GM19395 (cell line): Measurements from ENCODE around the gene BCL11A.

Source experiments
- ATAC-seq: cut with Tn5 transposase; IDR thresholded peaks from one replicate; pipeline ENCODE4 v1.9.1; 2021; ENCODE audit warnings: mild to moderate bottlenecking, moderate library complexity; ENCODE audit not compliant: unreplicated experiment

Gene BCL11A

DNA sequence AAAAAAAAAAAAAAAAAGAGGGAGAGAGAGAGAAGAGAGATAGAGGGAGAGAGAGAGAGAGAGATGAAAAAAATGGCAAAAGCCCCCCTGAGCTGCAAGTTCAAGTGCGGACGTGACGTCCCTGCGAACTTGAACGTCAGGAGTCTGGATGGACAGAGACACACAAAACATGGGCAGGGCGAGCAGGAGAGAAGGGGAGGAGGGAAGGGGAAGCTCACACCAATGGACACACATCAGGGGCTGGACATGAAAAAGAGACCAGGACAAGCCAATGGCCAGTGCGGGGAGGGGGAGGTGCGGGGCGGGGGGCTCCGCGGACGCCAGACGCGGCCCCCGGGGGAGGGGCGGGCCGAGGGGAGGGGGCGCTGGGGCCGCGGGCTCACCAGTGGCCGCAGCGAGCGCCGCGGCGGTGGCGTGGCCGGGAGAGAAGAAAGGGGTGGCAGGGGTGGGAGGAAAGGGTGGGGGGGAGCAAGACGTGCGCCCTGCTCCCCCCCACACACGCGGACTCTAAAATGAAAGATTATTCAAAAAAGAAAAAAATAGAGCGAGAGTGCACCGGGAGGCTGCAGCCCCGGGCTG is at the start of gene BCL11A:
BCL11A (minus strand) TSS at position 160 of the 579 bp plus-strand sequence. CDS start 384 bp downstream, outside the sequence.
- peak; percentile 0 for ATAC-seq

DNA sequence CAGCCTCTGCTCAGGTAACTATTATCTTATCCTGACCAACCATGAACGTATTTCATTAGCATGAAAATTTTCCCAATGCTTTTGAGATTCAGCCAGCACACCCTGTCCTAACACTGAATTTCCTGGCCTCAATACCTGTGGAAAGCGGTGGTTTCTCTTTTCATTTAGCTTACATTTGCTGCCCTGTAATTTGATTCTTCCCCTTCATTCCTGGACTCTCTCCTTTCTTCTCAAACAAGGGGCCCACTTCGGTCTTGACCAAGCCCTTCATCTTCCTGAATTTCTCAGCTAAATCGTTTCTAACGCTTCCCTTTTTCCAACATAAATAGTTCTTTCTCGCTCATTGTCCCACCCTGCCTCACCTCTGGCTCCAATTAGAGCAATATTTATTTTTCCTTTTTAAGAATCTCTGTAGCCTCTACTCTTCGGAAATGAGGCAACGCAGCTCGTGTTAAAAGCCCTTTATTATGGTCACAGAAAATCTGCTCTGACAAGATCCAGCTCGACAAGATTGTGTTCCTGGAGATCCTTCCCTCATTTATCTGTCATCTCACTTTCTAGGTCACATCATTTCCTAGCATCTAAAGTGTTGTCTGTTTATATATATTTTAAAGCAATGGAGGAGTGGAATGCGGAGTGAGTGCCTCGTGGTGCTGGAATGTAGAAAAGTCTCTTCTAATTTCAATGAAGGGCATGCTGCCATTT is 49.5 kb upstream of the BCL11A start:
- no peak for ATAC-seq

DNA sequence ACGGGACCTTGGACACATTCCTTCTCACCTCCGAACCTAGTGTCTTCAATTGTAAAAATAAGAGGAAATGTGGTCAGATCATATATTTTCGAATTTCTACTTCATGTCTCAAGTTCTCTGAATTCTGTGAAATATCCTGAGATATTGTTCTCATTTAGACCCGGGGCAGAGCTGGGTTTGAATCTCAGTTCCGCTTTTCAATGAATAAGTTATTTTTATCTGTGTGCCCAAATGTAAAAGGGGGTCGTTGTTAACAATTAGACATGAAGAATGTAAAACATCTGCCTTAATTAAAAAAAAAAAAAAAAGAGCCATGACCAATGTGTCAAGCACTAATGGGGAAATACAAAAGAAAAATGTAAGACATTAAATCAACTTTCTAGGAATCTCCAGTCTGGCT is 48.9 kb upstream of the BCL11A start:
- no peak for ATAC-seq

DNA sequence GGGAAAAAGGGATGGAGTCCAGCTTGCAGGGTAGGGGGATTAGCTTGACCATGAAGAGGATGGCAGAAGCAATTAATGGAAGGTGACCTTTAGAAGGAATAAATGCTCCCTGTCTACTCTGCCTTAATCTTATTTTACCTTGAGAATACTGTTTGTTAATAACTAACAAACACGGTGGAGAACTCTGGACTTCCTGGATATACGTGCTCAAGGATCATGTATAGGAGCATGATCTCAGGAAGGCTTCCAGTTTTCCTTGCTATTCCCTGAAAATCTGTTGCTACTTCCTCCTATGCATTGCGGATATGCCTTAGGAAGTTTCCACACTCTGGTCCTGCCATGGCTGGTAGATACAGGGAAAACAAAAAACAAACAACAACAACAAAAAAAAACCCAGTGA is 44.8 kb upstream of the BCL11A start:
- ATAC-seq, result no peak

DNA sequence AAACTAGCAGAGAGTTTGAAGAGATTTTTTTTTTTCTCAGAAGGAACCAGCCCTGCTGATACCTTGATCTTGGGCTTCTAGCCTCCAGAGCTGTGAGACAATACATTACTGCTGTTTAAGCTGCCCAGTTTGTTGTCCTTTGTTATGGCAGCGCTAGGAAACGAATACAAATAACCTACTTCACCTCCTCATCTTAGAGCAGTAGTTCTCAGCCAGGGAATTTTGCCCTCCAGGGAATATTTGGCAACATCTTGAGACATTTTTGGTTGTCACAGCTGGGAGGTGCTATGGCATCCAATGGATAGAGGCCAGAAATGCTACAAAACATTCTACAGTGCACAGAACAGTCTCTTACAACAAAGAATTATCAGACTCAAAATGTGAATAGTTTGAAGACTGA is 43.9 kb upstream of the BCL11A start:
- ATAC-seq, result no peak

DNA sequence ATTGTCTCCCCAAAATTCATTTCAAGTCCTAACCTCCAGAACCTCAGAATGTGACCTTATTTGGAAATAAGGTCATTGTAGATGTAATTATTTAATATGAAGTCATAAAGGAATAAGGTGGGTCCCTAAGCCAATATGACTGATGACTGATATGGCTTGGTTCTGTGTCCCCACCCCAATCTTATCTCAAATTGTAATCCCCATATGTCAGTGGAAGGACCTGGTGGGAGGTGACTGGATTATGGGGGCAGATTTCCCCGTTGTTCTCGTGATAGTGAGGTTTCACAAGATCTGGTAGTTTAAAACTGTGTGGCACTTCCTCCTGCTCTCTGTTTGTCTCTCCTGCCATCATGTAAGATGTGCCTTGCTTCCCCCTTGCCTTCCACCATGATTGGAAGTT is 43.0 kb upstream of the BCL11A start:
- no peak for ATAC-seq

DNA sequence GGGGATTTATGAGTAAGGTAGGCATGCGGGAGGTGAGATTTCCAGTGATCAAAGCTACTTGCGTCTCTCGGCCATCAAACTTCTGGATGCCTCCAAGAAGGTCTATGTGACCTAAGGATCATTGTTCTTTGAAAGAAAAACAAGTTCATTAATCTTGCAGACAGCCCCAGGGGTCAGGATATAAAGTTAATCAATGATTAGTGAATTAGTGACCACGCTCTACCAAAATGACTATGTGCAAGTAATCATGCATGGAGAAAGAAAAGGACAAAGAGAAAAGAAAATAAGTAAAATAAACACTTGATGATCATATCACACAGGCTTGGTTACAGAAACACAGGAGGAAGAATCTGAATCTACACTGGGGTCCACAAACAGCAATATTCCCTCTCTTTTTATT is 42.5 kb upstream of the BCL11A start:
- no peak for ATAC-seq

DNA sequence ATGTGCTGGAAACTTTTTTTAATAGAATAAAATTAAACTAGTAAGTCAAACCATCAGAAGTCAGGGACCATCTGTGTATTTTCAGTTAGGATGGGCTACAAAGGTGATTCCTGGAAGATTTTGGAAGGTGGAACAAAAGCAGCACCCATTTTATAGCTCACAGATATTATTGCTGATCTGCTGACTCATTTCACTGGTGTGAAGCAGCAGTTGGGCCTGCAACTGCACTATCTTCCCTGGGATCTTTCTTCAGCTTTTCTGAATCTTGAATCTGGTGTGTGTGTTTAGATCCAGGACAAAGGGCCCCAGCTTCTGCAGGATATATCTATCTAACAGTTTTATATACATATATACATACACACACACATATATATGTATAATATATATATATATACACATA is 35.6 kb upstream of the BCL11A start:
- ATAC-seq, result no peak

DNA sequence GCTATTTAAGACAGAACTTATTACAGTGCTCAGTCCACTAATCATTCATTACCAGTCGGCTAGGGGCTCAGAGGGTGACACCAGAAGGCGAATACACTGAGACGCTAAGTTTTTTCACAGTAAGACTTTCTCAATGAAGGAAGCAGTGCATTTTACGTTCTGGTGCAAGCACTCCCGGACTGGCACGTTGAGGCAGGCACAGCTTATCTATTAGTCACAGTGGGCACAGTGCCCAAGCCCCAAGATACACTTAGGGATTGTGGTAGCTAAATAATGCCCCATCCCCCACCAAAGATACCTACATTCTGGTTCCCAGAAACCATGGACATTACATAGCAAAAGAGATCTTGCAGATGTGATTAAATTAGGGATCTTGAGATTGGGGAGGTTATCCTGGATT is 32.6 kb upstream of the BCL11A start:
- no peak for ATAC-seq

DNA sequence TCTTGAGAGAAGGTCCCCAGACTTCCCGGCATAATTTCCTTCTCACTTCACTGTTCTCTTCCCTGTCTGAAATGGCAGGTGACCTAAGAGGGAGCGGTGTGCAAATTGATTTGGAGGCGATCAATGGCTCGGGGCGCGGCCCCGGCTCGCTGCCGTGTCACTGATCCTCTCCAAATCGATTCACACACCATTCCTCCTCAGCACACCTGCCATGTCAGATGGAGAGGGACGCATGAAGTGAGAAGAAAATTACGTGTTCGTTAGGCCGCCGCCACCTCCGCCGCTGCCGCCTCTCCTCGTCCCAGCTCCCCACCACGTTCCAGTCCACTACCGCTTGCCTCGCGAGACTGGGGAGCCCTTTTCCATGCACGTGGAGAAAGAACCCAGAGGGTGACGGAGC is 31.8 kb upstream of the BCL11A start:
- no peak for ATAC-seq

DNA sequence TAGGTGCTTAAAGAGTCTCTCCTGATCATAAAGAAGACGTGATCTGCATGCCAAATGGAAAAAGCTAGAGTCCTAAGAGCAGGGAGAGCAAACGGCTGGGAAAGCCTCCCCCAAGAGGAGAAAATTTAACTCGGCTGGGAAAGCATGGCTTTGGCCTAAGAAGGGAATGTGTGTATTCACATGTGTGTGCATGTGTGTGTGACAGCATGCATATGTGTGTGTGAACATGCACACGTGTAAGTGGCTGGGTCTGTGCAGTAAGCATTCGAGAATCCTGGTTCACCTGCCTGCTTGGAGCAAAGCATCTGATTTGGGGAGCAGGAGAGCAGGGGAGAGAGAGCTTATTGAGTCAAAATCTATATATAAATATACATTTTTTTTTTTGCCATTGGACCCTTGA is 30.1 kb upstream of the BCL11A start:
- ATAC-seq, result no peak

DNA sequence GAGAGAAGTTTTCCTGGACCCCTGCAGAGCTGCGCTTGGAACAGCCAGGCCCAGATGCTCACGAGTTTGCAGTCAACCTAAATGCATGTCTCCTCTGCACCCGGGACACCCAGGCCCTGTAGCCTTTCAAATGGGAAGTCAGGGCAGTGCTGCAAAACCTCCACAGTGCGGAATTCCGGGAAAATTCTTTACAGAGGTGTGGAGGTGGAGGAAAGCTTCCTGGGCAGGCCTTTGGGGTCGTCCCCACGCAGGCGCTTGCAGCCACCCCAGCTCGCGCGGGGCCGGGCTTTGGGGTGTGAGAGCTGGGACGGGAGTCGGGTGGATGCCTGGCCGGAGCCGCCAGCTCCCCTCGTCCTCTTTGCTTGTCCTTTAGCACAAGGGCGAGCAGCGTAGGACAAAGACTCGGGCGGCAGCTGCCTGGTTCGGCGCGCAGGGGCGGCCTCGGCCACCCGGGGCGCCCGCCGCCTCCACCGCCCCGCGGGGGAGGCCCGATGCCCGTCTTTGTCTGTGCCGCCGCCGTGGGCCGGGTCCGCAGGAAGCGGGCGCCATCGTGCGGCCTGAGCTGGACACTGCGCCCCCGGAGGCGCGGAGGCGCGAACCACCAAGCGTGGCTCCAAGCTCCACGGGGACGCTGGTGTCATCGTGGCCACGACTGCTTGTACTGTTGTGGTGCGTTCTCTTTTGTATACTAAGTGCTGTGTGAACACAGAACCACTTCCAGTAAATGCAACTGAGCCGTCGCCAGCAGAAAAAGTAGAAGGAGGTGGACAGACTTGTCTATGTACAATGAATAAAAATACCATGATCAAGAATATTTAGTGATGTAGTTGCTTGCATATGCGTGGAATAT is 28.2 kb upstream of the BCL11A start:
- peak; percentile 95 for ATAC-seq

DNA sequence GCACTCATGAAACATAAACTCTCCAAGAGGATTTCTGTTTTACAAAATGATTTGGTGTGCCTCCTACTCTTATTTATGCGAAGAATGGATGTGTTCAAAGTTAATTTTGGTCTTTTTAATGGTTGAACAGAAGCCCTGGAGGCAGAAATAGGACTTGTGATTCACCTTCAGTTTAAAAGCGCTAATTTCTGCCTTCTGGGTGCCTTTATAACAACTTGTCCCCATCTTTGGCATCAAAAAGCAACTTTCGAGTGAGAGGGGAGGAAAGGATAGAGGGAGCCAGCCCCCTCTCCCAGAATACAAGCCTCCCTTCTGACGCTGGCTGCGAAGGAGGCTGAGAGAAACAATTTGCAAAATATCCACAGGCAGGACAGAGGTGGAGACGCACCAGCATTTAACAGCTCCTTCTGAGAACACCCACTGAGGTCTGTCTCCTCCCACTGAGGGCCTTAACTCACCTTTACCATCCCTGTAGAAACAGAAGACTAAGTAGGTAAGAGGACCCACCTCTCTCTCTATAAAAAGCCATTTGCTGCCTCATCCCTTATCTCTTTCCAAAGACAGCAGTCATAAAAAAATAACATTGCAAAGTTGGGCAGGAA is 24.3 kb upstream of the BCL11A start:
- ATAC-seq, result no peak

DNA sequence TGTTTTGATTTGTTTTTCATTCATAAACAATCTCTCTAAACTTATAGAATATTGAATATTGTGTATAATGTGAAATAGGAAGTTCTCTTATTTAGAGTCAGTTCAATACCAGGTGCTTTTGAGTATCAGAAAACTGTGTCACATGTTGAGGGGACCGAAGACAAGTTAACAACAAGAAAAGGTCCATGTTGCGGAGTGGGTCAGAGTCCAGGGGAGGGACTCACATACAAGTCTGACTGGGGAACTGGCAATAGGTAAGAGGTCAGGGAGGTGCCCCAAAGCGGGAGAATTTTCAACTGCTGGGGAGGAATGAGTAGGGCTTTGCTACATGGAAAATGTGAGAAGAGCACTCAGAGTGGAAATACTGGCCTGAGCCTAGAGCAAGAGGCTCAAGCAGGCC is 19.8 kb upstream of the BCL11A start:
- ATAC-seq, result no peak

DNA sequence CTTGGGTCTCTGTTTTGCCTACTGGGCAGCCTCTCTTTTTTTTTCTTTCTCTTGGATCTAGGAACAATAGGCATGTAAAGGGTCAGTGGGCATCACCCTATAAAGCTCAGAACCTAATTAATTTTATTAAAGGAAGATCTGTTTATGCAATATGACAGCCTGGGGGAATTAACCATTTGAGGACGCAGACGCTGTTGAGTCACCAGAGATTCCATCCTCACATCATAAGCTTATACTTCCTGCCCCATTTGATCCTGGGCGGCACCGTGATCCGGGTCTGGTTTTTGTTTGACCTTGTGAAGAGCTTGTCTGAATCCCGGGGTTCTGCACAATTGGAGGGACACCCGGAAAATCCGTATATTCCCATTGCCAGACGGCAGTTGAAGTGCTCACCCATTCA is 16.8 kb upstream of the BCL11A start:
- no peak for ATAC-seq

DNA sequence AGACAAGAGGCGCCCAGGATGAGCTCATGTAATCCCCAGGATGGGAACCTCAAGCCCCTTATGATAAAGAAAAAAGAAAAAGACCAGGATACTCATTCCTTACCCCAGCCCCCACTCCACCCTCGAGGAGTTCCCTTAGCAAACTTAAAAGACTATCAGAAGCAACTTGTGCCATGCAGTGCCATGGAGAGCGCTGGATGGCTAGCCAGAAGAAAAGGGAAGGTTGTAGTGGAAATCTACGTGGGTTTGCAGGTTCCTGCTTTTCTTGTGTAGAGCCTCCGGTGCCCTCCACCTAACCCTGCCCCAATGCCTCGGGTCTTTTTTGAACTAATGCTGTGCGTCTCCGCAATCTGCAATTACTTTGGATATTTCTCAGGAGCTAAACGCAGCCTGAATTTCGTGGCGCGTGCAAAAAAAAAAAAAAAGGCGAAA is 16.2 kb upstream of the BCL11A start:
- no peak for ATAC-seq

DNA sequence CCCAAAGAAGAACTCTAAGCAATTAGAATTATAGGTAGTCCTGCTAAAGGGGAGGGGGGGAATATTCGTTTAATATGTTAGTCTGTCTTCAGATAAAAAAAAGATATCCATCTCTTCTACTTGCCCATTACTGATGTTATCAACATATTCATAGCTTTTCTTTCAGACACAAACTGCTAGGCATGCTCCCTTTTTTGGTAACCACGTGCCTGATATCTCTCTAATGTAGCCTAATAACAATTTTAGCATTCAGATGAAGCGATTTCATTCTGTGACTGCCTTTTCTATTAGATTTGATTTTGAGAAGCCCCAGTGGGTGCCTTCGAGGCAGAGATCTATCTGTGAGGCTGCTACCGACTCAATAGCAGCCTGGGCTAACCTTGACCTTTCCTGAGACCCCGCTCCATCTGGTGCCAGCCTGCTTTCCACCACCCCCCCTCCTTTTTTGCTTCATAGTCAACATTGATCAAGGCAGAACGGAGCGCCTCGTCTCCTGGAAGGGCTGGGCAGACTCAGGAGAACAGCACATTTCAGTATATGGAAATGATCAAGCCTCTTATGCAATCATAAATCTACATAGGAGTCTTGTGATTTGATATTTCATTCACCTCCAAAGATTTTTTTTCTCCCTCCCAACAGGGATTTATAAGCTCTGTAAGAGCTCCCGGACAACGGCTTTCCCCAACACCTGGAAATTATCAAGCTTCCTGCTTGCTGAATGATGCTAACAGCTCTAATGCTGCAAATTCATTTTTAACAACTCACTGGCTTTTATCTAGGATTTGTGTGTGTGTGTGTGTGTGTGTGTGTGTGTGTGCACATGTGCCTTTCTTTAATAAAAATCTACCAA is 14.7 kb upstream of the BCL11A start:
- no peak for ATAC-seq

DNA sequence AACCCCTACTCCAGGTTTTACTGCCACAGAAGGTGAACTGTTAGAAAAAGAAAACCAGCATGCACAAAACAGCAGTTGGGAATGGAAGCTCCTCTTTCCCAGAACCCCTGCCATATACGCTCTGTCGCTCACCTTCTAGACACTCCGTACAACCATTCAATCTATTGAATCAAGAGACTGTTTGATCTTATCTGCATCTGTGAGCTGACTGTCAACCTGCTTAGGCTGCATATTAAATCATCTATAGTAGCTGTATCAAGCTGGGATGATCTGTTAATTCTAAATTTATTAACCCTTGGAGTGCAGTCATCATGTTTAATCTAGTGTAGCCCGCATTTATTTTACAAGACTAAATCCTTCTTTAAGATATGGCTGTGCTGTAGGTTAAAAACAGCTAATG is 13.6 kb upstream of the BCL11A start:
- ATAC-seq, result no peak

DNA sequence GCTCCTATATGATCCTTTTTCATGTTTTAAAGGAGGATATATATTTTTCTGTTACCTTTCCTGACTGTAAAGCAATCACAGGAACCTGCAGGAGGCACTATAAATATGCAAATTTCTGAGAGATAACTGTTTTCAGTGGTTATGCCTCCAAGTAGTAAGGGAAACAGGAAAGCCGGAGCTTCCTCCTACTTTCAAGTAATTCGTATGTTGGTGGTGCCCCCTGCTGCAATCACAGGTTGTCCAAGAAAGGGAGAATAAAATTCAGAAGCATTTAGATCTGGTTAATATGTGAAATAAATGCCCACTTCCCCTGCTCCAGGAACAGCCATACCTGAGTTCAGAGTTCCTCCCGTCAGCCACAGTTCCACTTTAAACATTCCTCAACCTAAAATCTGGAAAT is 12.0 kb upstream of the BCL11A start:
- peak; percentile 57 for ATAC-seq

DNA sequence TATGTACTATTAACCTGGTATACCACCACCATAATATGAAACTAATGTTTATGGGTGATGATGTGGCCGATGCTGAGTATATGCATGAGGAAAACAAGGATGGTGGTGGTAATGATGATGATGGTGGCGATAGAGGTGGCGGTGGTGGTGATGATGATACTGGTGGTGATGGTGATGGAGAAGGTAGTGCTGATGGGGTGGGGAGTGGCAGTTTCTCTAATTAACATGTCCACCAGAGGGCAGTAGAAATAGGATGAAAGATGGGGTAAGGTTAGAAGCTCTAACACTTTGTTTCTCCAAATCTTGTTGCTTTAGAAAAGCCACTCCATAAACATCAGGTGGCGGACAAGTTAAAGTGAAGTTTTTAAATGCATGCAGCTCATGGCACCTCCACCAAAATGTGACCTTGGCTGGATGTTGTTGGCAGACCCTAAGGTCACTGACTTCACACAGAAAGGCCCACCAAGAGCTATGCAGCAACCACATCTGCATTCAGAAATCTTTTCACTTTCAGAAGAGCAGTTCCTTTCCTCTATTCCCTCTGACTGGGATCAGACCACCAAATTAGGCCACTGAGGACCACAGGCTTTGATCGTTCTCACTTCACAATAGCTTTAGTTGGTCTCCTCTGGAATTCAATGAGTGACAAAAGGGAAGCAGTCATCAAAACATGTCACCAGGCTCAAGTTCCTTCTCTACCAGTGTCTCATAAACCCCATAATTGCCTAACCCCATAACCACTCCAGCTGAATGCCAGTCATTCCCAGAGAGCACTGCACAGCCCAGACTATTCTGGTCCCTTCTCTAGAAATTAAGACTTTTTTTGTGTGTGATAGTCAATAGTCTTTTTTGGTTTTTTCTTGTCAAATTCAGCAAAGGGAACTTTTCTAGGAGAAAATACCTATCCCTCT is 7.5 kb upstream of the BCL11A start:
- peak; percentile 55 for ATAC-seq
